Epithelial cell of proximal tubule (primary cell): ENCODE measurements around the gene ZBTB7A. TPM values are rescaled to one million over a fixed set of nuclear protein-coding genes. Genes with fewer than 3 reads are reported as not detected.

Experiments used
- DNase-seq: peaks from one replicate; pipeline ENCODE4 v3.0.0-alpha.2; 2011; ENCODE audit warnings: low read depth
- H3K4me3 ChIP-seq: 2 replicates; pipeline ENCODE4 v1.5.1; 2011; ENCODE audit warnings: low read depth, mild to moderate bottlenecking, low read length
- total RNA-seq: library from RNA; depleted of rRNA; stranded (reverse); fragments of >200 nt; gene quantifications from 2 replicates; pipeline ENCODE4 v1.2.3, GENCODE V29; 2015
- TF ChIP-seq, protein P1 (sequence below): conservative IDR thresholded peaks from 2 replicates; pipeline ENCODE4 v1.5.1; 2012; ENCODE audit warnings: low read depth, mild to moderate bottlenecking, low read length

The ZBTB7A gene
- total RNA-seq, 1 donor from 2014 or later = 22.1 TPM

DNA sequence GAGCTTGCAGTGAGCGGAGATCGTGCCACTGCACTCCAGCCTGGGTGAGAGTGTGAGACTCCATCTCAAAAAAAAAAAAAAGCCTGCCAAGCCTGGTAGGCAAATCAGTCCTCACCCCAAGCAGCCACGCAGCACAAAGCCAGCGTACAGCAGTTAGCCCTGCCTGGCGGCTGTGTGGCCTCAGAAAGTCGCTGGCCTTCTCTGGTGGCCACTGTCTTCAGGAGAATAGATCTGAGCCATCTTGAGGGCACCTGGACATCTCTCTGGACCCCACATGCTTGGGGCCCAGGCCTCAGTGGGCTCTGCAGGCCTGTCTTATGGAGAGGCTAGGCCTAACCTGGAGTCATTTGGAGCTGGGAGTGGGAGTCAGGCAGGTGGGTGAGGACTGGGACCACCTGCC lies 36.1 kb downstream of the ZBTB7A start:
- DNase-seq = no peak
- TF ChIP-seq, protein P1, sequence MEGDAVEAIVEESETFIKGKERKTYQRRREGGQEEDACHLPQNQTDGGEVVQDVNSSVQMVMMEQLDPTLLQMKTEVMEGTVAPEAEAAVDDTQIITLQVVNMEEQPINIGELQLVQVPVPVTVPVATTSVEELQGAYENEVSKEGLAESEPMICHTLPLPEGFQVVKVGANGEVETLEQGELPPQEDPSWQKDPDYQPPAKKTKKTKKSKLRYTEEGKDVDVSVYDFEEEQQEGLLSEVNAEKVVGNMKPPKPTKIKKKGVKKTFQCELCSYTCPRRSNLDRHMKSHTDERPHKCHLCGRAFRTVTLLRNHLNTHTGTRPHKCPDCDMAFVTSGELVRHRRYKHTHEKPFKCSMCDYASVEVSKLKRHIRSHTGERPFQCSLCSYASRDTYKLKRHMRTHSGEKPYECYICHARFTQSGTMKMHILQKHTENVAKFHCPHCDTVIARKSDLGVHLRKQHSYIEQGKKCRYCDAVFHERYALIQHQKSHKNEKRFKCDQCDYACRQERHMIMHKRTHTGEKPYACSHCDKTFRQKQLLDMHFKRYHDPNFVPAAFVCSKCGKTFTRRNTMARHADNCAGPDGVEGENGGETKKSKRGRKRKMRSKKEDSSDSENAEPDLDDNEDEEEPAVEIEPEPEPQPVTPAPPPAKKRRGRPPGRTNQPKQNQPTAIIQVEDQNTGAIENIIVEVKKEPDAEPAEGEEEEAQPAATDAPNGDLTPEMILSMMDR = no peak

DNA sequence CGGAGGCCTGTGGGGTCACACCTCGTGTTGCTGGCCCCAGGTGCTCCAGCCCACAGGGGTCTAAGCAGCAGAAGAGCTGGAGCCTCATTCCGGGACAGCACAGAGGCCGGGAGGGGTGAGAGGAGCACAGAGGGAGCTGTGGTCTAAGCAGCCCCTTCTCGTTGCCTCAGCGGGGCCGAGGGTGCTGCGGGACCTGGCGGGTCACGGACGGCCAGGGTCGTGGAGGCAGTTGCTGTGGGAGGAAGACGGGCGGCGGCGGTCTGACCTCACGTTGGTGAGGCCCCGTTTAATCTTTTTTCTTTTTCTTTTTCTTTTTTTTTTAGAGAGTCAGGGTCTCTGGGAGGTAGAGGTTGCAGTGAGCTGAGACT lies 37.5 kb downstream of the ZBTB7A start:
- DNase-seq = no peak
- H3K4me3 ChIP-seq = no peak overlapping the region
- TF ChIP-seq, protein P1 = no peak

More for the DNA sequence above, 36.1 kb downstream of the ZBTB7A start:
- no peak overlapping the region for H3K4me3 ChIP-seq

DNA sequence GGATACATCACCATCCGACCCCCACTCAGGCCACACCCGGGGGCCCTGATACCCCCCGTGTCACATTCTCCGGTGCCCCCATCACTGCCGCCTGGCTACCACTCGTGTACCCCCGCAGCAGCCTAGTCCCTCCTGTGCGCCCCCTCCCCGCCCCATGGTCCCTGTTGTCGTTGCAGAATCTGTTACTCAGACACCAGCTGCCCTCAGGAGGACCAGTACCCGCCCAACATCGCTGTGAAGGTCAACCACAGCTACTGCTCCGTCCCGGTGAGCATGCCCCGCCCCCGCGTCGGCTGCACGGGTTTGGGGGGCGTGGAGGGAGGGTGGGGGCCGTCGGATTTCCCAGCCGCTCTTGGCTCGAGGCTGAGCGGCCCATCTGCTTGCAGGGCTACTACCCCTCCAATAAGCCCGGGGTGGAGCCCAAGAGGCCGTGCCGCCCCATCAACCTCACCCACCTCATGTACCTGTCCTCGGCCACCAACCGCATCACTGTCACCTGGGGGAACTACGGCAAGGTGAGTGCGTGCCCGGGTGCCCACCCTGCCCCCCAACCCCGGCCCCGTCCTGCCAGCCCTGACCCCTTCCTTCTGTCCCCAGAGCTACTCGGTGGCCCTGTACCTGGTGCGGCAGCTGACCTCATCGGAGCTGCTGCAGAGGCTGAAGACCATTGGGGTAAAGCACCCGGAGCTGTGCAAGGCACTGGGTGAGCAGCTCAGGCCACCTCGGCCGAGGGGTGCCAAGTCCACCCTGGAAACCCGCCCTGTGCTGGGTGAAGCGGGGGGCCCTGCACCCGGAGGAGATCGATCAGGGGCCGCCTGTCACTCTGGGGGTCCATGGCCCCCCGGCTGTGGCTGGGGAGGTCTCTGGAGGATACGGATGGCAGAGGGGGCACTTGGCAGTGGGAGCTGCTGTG lies 38.1 kb downstream of the ZBTB7A start:
- DNase-seq = no peak
- H3K4me3 ChIP-seq = no peak overlapping the region
- TF ChIP-seq, protein P1 = no peak

DNA sequence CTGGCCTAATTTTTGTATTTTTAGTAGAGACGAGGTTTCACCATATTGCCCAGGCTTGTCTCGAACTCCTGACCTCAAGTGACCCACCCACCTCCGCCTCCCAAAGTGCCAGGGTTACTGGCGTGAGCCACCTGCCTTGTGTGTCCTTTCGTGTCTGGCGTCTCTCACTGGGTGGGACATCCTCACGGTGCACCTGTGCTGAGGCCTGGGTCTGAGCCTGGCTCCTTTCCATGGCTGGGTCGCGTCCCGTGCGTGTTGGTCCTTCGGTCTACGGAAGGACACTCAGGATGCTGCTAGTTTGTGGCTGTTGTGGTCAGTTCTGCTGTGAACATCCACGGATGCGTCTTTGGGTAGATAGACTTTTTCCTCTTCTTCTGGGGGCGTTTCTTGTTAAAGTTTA lies 39.6 kb downstream of the ZBTB7A start:
- DNase-seq = no peak
- TF ChIP-seq, protein P1 = no peak
- no peak overlapping the region for H3K4me3 ChIP-seq

DNA sequence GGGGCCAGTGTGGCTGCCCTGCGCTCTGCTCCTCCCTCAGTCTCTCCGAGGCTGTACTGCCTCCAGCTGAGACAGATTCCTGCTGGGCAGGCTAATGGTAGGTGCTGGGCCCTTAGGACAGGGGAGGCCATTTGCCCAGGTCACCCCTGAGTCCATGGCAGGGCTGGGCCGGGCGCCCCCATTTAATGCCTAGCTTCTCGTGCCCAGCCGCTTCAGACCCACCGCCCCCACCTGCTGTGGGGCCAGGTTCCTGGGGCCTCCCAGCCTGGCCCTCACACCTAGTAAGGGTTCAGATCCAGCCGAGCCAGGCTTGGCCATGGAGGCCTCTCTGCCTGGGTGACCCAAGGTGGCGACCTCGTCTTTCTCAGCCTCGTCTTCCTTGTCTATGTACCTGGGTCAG lies 41.4 kb downstream of the ZBTB7A start:
- no peak for DNase-seq
- TF ChIP-seq, protein P1 = no peak
- no peak overlapping the region for H3K4me3 ChIP-seq

DNA sequence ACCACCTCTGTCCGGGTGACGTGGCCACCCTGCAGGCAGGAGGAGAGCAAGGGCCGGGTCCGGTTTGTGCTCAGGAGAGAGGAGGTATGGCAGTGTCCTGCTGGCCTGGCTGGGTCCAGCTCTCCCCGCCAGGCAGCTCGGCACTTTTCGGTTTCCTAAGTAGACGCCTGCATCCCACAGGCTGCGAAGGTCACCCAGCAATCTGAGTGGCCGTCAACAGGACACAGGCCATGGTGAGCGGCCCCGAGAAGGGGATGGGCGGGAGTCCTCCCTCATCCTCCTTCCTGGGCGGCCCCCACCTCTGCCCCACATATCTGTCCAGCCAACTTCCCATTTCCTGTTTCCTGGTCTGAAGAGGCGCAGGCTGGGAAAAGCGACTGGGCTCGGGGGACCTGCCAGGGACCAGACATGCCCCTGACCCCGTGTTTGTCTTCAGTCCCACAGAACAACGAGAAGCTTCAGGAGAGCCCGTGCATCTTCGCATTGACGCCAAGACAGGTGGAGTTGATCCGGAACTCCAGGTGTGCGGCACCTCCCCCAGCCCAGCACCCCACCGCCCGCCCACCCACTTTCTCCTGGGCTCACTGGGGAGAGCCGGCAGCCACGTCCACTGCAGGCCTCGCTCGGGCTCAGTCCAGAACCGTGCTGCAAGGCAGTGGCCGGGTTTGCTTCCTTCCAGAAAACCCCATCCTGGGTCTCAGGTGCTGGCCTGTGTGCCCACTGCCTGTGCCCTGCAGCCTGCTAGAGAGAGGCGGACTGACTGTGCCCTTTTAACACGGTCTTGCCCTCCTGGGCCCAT lies 42.9 kb downstream of the ZBTB7A start:
- no peak for DNase-seq
- TF ChIP-seq, protein P1 = no peak
- no peak overlapping the region for H3K4me3 ChIP-seq
